Measurements from ENCODE around the gene NSUN2.

DNA sequence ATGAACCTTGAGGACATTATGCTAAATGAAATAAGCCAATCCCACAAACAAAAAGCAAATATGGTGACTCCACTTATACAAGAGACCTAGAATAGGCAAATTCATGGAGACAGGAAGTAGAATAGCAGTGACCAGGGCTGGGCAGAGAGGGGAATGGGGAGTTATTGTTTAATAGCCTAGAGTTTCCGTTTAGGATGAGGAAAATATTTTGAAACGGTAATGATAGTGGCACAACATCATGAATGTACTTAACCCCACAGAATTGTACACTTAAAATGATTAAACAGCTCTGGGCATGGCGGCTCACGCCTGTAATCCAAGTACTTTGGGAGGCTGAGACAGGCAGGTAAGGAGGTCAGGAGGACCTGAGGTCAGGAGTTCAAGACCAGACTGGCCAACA, 65.8 kb downstream of the NSUN2 start:
- TF ChIP-seq, protein P1, sequence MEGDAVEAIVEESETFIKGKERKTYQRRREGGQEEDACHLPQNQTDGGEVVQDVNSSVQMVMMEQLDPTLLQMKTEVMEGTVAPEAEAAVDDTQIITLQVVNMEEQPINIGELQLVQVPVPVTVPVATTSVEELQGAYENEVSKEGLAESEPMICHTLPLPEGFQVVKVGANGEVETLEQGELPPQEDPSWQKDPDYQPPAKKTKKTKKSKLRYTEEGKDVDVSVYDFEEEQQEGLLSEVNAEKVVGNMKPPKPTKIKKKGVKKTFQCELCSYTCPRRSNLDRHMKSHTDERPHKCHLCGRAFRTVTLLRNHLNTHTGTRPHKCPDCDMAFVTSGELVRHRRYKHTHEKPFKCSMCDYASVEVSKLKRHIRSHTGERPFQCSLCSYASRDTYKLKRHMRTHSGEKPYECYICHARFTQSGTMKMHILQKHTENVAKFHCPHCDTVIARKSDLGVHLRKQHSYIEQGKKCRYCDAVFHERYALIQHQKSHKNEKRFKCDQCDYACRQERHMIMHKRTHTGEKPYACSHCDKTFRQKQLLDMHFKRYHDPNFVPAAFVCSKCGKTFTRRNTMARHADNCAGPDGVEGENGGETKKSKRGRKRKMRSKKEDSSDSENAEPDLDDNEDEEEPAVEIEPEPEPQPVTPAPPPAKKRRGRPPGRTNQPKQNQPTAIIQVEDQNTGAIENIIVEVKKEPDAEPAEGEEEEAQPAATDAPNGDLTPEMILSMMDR (IDR thresholded peaks at IDR 0.05; ENCODE audit: low read length), result no peak
- no peak for TF ChIP-seq EZH2 (optimal IDR thresholded peaks at IDR 0.05; ENCODE audit: low read depth, low read length)
- no peak for TF ChIP-seq EZH2phosphoT487 (IDR thresholded peaks at IDR 0.05; ENCODE audit: low read length)
